Mesendoderm (in vitro differentiated cells): ENCODE results near the gene PTPN6.

ENCODE experiments used
- DNase-seq: peaks from one replicate; pipeline ENCODE4 v3.0.0; 2013
- H2AK5ac ChIP-seq: 2 replicates; pipeline ENCODE4 v1.6.1; 2013; ENCODE audit warnings: low read length, inconsistent platforms
- H2BK120ac ChIP-seq: 2 replicates; pipeline ENCODE4 v1.6.1; 2013; ENCODE audit warnings: low read depth, mild to moderate bottlenecking, low read length, moderate library complexity, mixed read lengths
- H2BK15ac ChIP-seq: replicated peaks from 2 replicates; pipeline ENCODE4 v1.6.1; 2013; ENCODE audit warnings: low read depth, mild to moderate bottlenecking, moderate library complexity
- H2BK5ac ChIP-seq: 2 replicates; pipeline ENCODE4 v1.6.1; 2013; ENCODE audit warnings: low read length, inconsistent platforms
- H3K18ac ChIP-seq: 2 replicates; pipeline ENCODE4 v1.6.1; 2013; ENCODE audit warnings: mild to moderate bottlenecking, low read length, mixed read lengths
- H3K23ac ChIP-seq: one replicate; pipeline ENCODE4 v1.6.1; 2013; ENCODE audit warnings: low read length
- H3K27ac ChIP-seq: 2 replicates; pipeline ENCODE4 v1.5.1; 2013; ENCODE audit warnings: low read depth, mild to moderate bottlenecking, inconsistent platforms, low read length, moderate library complexity
- H3K27me3 ChIP-seq: 2 replicates; pipeline ENCODE4 v1.6.1; 2013; ENCODE audit warnings: low read length, control low read depth, mild to moderate bottlenecking, inconsistent platforms; ENCODE audit not compliant: insufficient read depth, poor library complexity
- H3K36me3 ChIP-seq: 2 replicates; pipeline ENCODE4 v1.6.1; 2013; ENCODE audit warnings: low read length, inconsistent platforms; ENCODE audit not compliant: control insufficient read depth, insufficient read depth
- H3K4ac ChIP-seq: one replicate; pipeline ENCODE4 v1.6.1; 2013; ENCODE audit warnings: low read depth, mild to moderate bottlenecking, low read length, moderate library complexity
- H3K4me1 ChIP-seq: 2 replicates; pipeline ENCODE4 v1.6.1; 2013; ENCODE audit warnings: low read depth, low read length, inconsistent platforms; ENCODE audit not compliant: control insufficient read depth
- H3K4me2 ChIP-seq: 2 replicates; pipeline ENCODE4 v1.6.1; 2013; ENCODE audit warnings: low read length
- H3K4me3 ChIP-seq: 2 replicates; pipeline ENCODE4 v1.5.1; 2013; ENCODE audit warnings: mild to moderate bottlenecking, low read length
- H3K56ac ChIP-seq: one replicate; pipeline ENCODE4 v1.6.1; 2013; ENCODE audit warnings: low read length
- H3K79me1 ChIP-seq: 2 replicates; pipeline ENCODE4 v1.6.1; 2013; ENCODE audit warnings: low read length, inconsistent platforms
- H3K79me2 ChIP-seq: 2 replicates; pipeline ENCODE4 v1.6.1; 2013; ENCODE audit warnings: mild to moderate bottlenecking, low read length; ENCODE audit not compliant: control insufficient read depth, insufficient read depth
- H3K9ac ChIP-seq: 2 replicates; pipeline ENCODE4 v1.6.1; 2013; ENCODE audit warnings: low read length, inconsistent platforms
- H4K5ac ChIP-seq: one replicate; pipeline ENCODE4 v1.6.1; 2013; ENCODE audit warnings: low read length
- H4K8ac ChIP-seq: one replicate; pipeline ENCODE4 v1.6.1; 2013; ENCODE audit warnings: low read depth, mild to moderate bottlenecking, control low read depth, low read length, moderate library complexity
- WGBS: extraction: QIAGEN DNeasy Blood & Tissue Kit; methylation state at CpG from one replicate; pipeline ENCODE4 v1.1.7; 2013; ENCODE audit warnings: low lambda C conversion rate, missing lambda C conversion rate; ENCODE audit not compliant: insufficient coverage; ENCODE audit errors: extremely low coverage; 5-methylcytosine and 5-hydroxymethylcytosine counted together

PTPN6 gene

GRCh38 chr12:6981152-6982052 lies 30.2 kb downstream of the PTPN6 start:
- no peak overlapping the region for H3K18ac ChIP-seq
- no peak overlapping the region for H3K27ac ChIP-seq
- no peaks in the 10 kb centered on the region for H3K79me2 ChIP-seq
- H4K5ac ChIP-seq, result no peak overlapping the region
- no peak overlapping the region for H3K4ac ChIP-seq
- H3K36me3 ChIP-seq, result peaks cover 4% of the 10 kb centered on the region
- no peak overlapping the region for H2AK5ac ChIP-seq
- no peak overlapping the region for H2BK15ac ChIP-seq
- no peak overlapping the region for H3K56ac ChIP-seq
- no peak overlapping the region for H2BK120ac ChIP-seq
- no peak overlapping the region for H3K4me3 ChIP-seq
- no peak overlapping the region for H2BK5ac ChIP-seq
- H3K4me1 ChIP-seq, result no peaks in the 10 kb centered on the region
- no peak overlapping the region for H3K4me2 ChIP-seq
- no peak for DNase-seq
- no peaks in the 10 kb centered on the region for H3K79me1 ChIP-seq
- no peaks in the 10 kb centered on the region for H3K27me3 ChIP-seq
- H3K9ac ChIP-seq, result no peak overlapping the region
- H3K23ac ChIP-seq, result no peak overlapping the region
- no CpG with 5 or more reads among the region's 10 CpGs for WGBS
- no peak overlapping the region for H4K8ac ChIP-seq

- H3K56ac ChIP-seq, result no peak overlapping the region
- H3K9ac ChIP-seq, result no peak overlapping the region
- H3K23ac ChIP-seq, result no peak overlapping the region
- H3K4me2 ChIP-seq, result no peak overlapping the region
- no peak overlapping the region for H4K5ac ChIP-seq
- no peak overlapping the region for H4K8ac ChIP-seq
- H3K4ac ChIP-seq, result no peak overlapping the region
- H3K36me3 ChIP-seq, result peaks cover 3% of the 10 kb centered on the region
- no peak overlapping the region for H3K27ac ChIP-seq
- no peak overlapping the region for H2AK5ac ChIP-seq
- H3K27me3 ChIP-seq, result no peaks in the 10 kb centered on the region
- H2BK5ac ChIP-seq, result no peak overlapping the region
- no peak overlapping the region for H2BK120ac ChIP-seq
- H3K4me3 ChIP-seq, result no peak overlapping the region
- no peak overlapping the region for H2BK15ac ChIP-seq
- H3K79me2 ChIP-seq, result no peaks in the 10 kb centered on the region
- no peak overlapping the region for H3K18ac ChIP-seq
- H3K79me1 ChIP-seq, result no peaks in the 10 kb centered on the region
- no CpG with 5 or more reads among the region's 7 CpGs for WGBS
- H3K4me1 ChIP-seq, result no peaks in the 10 kb centered on the region
- peak; percentile 35 for DNase-seq
These were observed 31.4 kb downstream of the PTPN6 start for GRCh38 chr12:6982532-6982931.

- Histone ChIP-seq H4K5ac (no peak overlapping the region), H3K79me1 (no peaks in the 10 kb centered on the region), H2BK120ac (no peak overlapping the region), H3K9ac (no peak overlapping the region), H2BK15ac (no peak overlapping the region), H3K4me2 (no peak overlapping the region), H3K4me3 (no peak overlapping the region), H3K4ac (no peak overlapping the region), H3K23ac (no peak overlapping the region), H2BK5ac (no peak overlapping the region), H3K4me1 (no peaks in the 10 kb centered on the region), H2AK5ac (no peak overlapping the region), H4K8ac (no peak overlapping the region), H3K27ac (peak overlapping the region; percentile 44), H3K36me3 (peaks cover 4% of the 10 kb centered on the region), H3K18ac (no peak overlapping the region), H3K56ac (no peak overlapping the region), H3K27me3 (no peaks in the 10 kb centered on the region), H3K79me2 (no peaks in the 10 kb centered on the region)
- no peak for DNase-seq
- no CpG with 5 or more reads among the region's 11 CpGs for WGBS
These were observed 36.9 kb downstream of the PTPN6 start for GRCh38 chr12:6987956-6988553.

GRCh38 chr12:6996040-6996441 lies 44.9 kb downstream of the PTPN6 start:
- no CpG with 5 or more reads among the region's 2 CpGs for WGBS
- H3K9ac ChIP-seq, result no peak overlapping the region
- no peak overlapping the region for H4K8ac ChIP-seq
- H3K27me3 ChIP-seq, result no peaks in the 10 kb centered on the region
- H3K56ac ChIP-seq, result no peak overlapping the region
- no peak overlapping the region for H3K23ac ChIP-seq
- no peak overlapping the region for H3K4me2 ChIP-seq
- no peaks in the 10 kb centered on the region for H3K4me1 ChIP-seq
- no peak overlapping the region for H2BK15ac ChIP-seq
- H2AK5ac ChIP-seq, result no peak overlapping the region
- no peak overlapping the region for H2BK5ac ChIP-seq
- H3K79me1 ChIP-seq, result no peaks in the 10 kb centered on the region
- no peaks in the 10 kb centered on the region for H3K79me2 ChIP-seq
- H3K4ac ChIP-seq, result no peak overlapping the region
- H4K5ac ChIP-seq, result no peak overlapping the region
- no peak overlapping the region for H3K18ac ChIP-seq
- H3K4me3 ChIP-seq, result no peak overlapping the region
- H3K36me3 ChIP-seq, result no peaks in the 10 kb centered on the region
- H2BK120ac ChIP-seq, result no peak overlapping the region
- no peak overlapping the region for H3K27ac ChIP-seq
- DNase-seq, result peak; percentile 88

GRCh38 chr12:6998715-6999451 lies 47.7 kb downstream of the PTPN6 start:
- no peak overlapping the region for H3K4me3 ChIP-seq

More at GRCh38 chr12:6998715-6999451, 47.7 kb downstream of the PTPN6 start:
- H3K79me2 ChIP-seq, result no peaks in the 10 kb centered on the region
- no peak overlapping the region for H3K27ac ChIP-seq
- H3K79me1 ChIP-seq, result no peaks in the 10 kb centered on the region
- DNase-seq, result no peak
- no peak overlapping the region for H4K5ac ChIP-seq
- H3K9ac ChIP-seq, result no peak overlapping the region
- H3K4me1 ChIP-seq, result no peaks in the 10 kb centered on the region
- H3K23ac ChIP-seq, result no peak overlapping the region
- H3K56ac ChIP-seq, result no peak overlapping the region
- no peak overlapping the region for H2AK5ac ChIP-seq
- H3K18ac ChIP-seq, result no peak overlapping the region
- H2BK120ac ChIP-seq, result no peak overlapping the region
- H2BK5ac ChIP-seq, result no peak overlapping the region
- H4K8ac ChIP-seq, result no peak overlapping the region
- no peaks in the 10 kb centered on the region for H3K27me3 ChIP-seq
- no peak overlapping the region for H2BK15ac ChIP-seq
- no peak overlapping the region for H3K4me2 ChIP-seq
- no peak overlapping the region for H3K4ac ChIP-seq
- H3K36me3 ChIP-seq, result no peaks in the 10 kb centered on the region
